ENCODE measurements around the gene LTF. TPM values are rescaled to one million over a fixed set of nuclear protein-coding genes. Genes with fewer than 3 reads are reported as not detected.

LTF gene
- total and polyA plus RNA-seq, 9 of the 15 experiments (the other 6 are each of a cell fraction or from before 2014, with no cell fraction given) = 0.07 TPM; not detected in 8

GRCh38 chr3:46508850-46509591 lies 44.3 kb upstream of the LTF start (continued):
- no peak for TF ChIP-seq GTF2A2 (tag; IDR thresholded peaks at IDR 0.05)
- TF ChIP-seq MCM2 (IDR thresholded peaks at IDR 0.05; ENCODE audit: low read depth) = no peak
- peak; percentile 57 for TF ChIP-seq CHD1 (IDR thresholded peaks at IDR 0.05; ENCODE audit: low read length)
- TF ChIP-seq TAF1 (IDR thresholded peaks at IDR 0.05; ENCODE audit: control insufficient read depth, extremely low read depth, insufficient read depth, low read length, severe bottlenecking) = no peak
- no peak for TF ChIP-seq FOXA1 (IDR thresholded peaks at IDR 0.05; ENCODE audit: borderline replicate concordance)
- TF ChIP-seq RBM25 (IDR thresholded peaks at IDR 0.05; ENCODE audit: low read depth, low read length, severe bottlenecking) = no peak
- no peak for TF ChIP-seq PHF20 (IDR thresholded peaks at IDR 0.05; ENCODE audit: partially characterized antibody)
- TF ChIP-seq ZNF511 (CRISPR knock-in tag; IDR thresholded peaks at IDR 0.05) = no peak
- TF ChIP-seq TFAM (CRISPR knock-in tag; conservative IDR thresholded peaks at IDR 0.05) = no peak
- TF ChIP-seq NFIC (IDR thresholded peaks at IDR 0.05) = peak; percentile 98
- peak; percentile 98 for TF ChIP-seq KLF16 (IDR thresholded peaks at IDR 0.05)
- TF ChIP-seq U2AF1 (optimal IDR thresholded peaks at IDR 0.05; ENCODE audit: low read depth, low read length) = no peak
- 0 out of 4 replicates have a peak, but pooled peaks of 1 of the 2 experiments have one; percentile 75 for TF ChIP-seq BCLAF1 (IDR thresholded peaks at IDR 0.05; ENCODE audit: borderline replicate concordance in 1 of 2, control insufficient read depth in 1 of 2, low read depth in 2 of 2, low read length in 1 of 2)
- TF ChIP-seq MED1 (CRISPR knock-in tag; IDR thresholded peaks at IDR 0.05; ENCODE audit: borderline replicate concordance) = no peak
- peak; percentile 24; the same call in 1 of the 2 replicates for TF ChIP-seq DEAF1 (CRISPR knock-in tag; IDR thresholded peaks at IDR 0.05)
- TF ChIP-seq HOMEZ (CRISPR knock-in tag; IDR thresholded peaks at IDR 0.05) = no peak
- TF ChIP-seq ARHGAP35 (IDR thresholded peaks at IDR 0.05; ENCODE audit: partially characterized antibody) = peak; percentile 3
- peak; percentile 98 for TF ChIP-seq ZNF395 (CRISPR knock-in tag; IDR thresholded peaks at IDR 0.05)
- TF ChIP-seq XRCC5 (IDR thresholded peaks at IDR 0.05; ENCODE audit: low read depth, low read length) = no peak

Data from K562 (cell line).